Keratinocyte (primary cell): ENCODE results near the gene TXNL4A.

Experiments used
- EZH2 ChIP-seq: IDR thresholded peaks from one replicate; pipeline ENCODE4 v1.6.1; 2012; ENCODE audit warnings: inconsistent platforms, mild to moderate bottlenecking, low read length, moderate library complexity
- TF ChIP-seq, protein P1 (sequence below), 3 experiments: IDR thresholded peaks in 1 of 3; conservative IDR thresholded peaks in 1 of 3; optimal IDR thresholded peaks in 1 of 3; 2 replicates in 2 of 3; 3 replicates in 1 of 3; pipeline versions ENCODE3 to v1.5.1; 2011; ENCODE audit warnings: low read length in 3 of 3, mild to moderate bottlenecking in 3 of 3, moderate library complexity in 2 of 3, control low read depth in 1 of 3, inconsistent platforms in 1 of 3; ENCODE audit not compliant: insufficient read depth in 2 of 3; ENCODE audit errors: extremely low read depth in 1 of 3

DNA sequence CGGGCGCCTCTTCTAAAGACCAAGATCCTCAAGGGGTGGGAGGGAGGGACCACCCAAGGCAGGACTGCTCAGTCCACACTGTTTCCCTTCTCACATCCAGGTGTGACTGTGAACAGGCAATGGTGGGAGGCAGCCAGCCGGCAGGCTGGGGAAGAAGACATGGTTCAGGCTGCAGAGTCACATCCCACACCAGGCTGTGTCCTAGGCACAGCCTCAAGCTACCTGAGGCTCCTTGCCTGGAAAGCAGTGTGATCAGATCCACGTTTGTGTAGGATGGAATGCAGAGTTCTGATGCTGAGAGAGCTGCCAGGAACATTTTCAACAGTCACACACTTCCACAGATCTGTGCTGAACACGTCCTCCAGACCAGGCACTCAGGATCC lies 53.3 kb downstream of the TXNL4A start:
- TF ChIP-seq, protein P1, sequence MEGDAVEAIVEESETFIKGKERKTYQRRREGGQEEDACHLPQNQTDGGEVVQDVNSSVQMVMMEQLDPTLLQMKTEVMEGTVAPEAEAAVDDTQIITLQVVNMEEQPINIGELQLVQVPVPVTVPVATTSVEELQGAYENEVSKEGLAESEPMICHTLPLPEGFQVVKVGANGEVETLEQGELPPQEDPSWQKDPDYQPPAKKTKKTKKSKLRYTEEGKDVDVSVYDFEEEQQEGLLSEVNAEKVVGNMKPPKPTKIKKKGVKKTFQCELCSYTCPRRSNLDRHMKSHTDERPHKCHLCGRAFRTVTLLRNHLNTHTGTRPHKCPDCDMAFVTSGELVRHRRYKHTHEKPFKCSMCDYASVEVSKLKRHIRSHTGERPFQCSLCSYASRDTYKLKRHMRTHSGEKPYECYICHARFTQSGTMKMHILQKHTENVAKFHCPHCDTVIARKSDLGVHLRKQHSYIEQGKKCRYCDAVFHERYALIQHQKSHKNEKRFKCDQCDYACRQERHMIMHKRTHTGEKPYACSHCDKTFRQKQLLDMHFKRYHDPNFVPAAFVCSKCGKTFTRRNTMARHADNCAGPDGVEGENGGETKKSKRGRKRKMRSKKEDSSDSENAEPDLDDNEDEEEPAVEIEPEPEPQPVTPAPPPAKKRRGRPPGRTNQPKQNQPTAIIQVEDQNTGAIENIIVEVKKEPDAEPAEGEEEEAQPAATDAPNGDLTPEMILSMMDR (optimal IDR thresholded peaks at IDR 0.05 in 1 of 3, IDR thresholded peaks at IDR 0.05 in 1 of 3, conservative IDR thresholded peaks at IDR 0.05 in 1 of 3; ENCODE audit: extremely low read depth in 1 of 3, insufficient read depth in 2 of 3, low read length in 3 of 3), result no peak
- no peak for TF ChIP-seq EZH2
